Body of pancreas (tissue), 4 donors: ENCODE results near the gene RNF13. TPM values are rescaled to one million over a fixed set of nuclear protein-coding genes. Genes with fewer than 3 reads are reported as not detected.
"Not testable (repeated sequence)": the region's sequence is repeated elsewhere in the genome, so short reads cannot be mapped to it uniquely, and the experiment has no call there.

ENCODE experiments used
- ATAC-seq: fragments of 150-250 bp; one replicate; pipeline ENCODE4 v1.9.1; 2016
- DNase-seq, 4 donors: peaks; one replicate each; pipeline ENCODE4 v3.0.0-alpha.2; 2019
- H3K27ac ChIP-seq, 4 donors: fragments of 200-600 bp; sonication (generic); 1 replicate in 3 of 4; 2 replicates in 1 of 4; pipeline versions ENCODE4 v1.5.1 to v1.6.1; 2016 to 2019; ENCODE audit warnings: mild to moderate bottlenecking in 1 of 4, mixed read lengths in 1 of 4, moderate library complexity in 1 of 4
- H3K27me3 ChIP-seq, 2 donors: fragments of 200-600 bp; sonication (generic); one replicate each; pipeline ENCODE4 v1.6.0; 2016; ENCODE audit warnings: mild to moderate bottlenecking in 1 of 2
- H3K36me3 ChIP-seq, 2 donors: fragments of 200-600 bp; sonication (generic); replicated peaks in 1 of 2; 2 replicates each; pipeline ENCODE4 v1.5.1; 2016; ENCODE audit warnings: low read depth in 2 of 2; ENCODE audit not compliant: insufficient read depth in 1 of 2
- H3K4me1 ChIP-seq: fragments of 200-600 bp; sonication (generic); one replicate; pipeline ENCODE4 v1.6.0; 2016
- H3K4me3 ChIP-seq, 2 donors: fragments of 200-600 bp; sonication (generic); 1 replicate in 1 of 2; 2 replicates in 1 of 2; pipeline ENCODE4 v1.5.1; 2016 to 2019
- H3K9me3 ChIP-seq, 3 donors: fragments of 200-600 bp; sonication (generic); 1 replicate in 2 of 3; 2 replicates in 1 of 3; pipeline ENCODE4 v1.5.1; 2016
- POLR2A ChIP-seq, 3 donors: fragments of 450-650 bp; IDR thresholded peaks; one replicate each; pipeline ENCODE4 v1.6.1; 2016; ENCODE audit warnings: antibody characterized with exemption in 3 of 3, mild to moderate bottlenecking in 2 of 3
- WGBS, 2 donors: methylation state at CpG; one replicate each; pipeline ENCODE4 v1.1.5; 2017; 5-methylcytosine and 5-hydroxymethylcytosine counted together
- intact Hi-C: fragments of 100-400 bp; cut with DNase I; formaldehyde crosslinking; loops from one replicate; pipeline ENCODE4 v1.15.1; 2023
- total RNA-seq, 2 donors: library from RNA; depleted of rRNA; stranded (reverse); fragments of >200 nt; gene quantifications; one replicate each; pipeline ENCODE4 v1.1.0, GENCODE V29; 2016
- TF ChIP-seq, protein P1 (sequence below), 7 experiments: fragments of 450-650 bp in 4 of 7; fragments of 200-600 bp in 3 of 7; sonication (generic) in 3 of 7; IDR thresholded peaks; one replicate each; pipeline ENCODE4 v1.5.1; 2016 to 2019; ENCODE audit warnings: antibody characterized with exemption in 7 of 7

The RNF13 gene
- total RNA-seq, 2 donors from 2014 or later: 26.4 to 52.4 TPM

- Histone ChIP-seq H3K4me1 (peaks cover 49% of the 10 kb centered on the region), H3K4me3 (no peak overlapping the region), H3K27me3 (no peaks in the 10 kb centered on the region), H3K36me3 (no peaks in the 10 kb centered on the region), H3K27ac (peak overlapping the region in 1 of 4 donors; percentile 49), H3K9me3 (no peaks in the 10 kb centered on the region)
- TF ChIP-seq, protein P1, sequence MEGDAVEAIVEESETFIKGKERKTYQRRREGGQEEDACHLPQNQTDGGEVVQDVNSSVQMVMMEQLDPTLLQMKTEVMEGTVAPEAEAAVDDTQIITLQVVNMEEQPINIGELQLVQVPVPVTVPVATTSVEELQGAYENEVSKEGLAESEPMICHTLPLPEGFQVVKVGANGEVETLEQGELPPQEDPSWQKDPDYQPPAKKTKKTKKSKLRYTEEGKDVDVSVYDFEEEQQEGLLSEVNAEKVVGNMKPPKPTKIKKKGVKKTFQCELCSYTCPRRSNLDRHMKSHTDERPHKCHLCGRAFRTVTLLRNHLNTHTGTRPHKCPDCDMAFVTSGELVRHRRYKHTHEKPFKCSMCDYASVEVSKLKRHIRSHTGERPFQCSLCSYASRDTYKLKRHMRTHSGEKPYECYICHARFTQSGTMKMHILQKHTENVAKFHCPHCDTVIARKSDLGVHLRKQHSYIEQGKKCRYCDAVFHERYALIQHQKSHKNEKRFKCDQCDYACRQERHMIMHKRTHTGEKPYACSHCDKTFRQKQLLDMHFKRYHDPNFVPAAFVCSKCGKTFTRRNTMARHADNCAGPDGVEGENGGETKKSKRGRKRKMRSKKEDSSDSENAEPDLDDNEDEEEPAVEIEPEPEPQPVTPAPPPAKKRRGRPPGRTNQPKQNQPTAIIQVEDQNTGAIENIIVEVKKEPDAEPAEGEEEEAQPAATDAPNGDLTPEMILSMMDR (IDR thresholded peaks at IDR 0.05): no peak
- TF ChIP-seq POLR2A (IDR thresholded peaks at IDR 0.05): peak in 1 of 3 donors; percentile 15
- WGBS, 2 donors: 52 to 57% methylated on average over 2 of the region's 2 CpGs
- intact Hi-C loops: no loop called here
- ATAC-seq: no peak
- DNase-seq: peak in 1 of 4 donors; percentile 17
Measured at GRCh38 chr3:149816986-149817385, 4.0 kb downstream of the RNF13 start.

GRCh38 chr3:149819432-149819831 is 6.4 kb downstream of the RNF13 start:
- H3K4me3 ChIP-seq: no peak overlapping the region
- 60 to 83% methylated on average over 1 of the region's 1 CpG for WGBS, 2 donors
- no peaks in the 10 kb centered on the region for H3K36me3 ChIP-seq
- ATAC-seq (no peak), DNase-seq (no peak)
- H3K27ac ChIP-seq: no peak overlapping the region
- H3K27me3 ChIP-seq: no peaks in the 10 kb centered on the region
- H3K9me3 ChIP-seq: no peaks in the 10 kb centered on the region
- no peak for TF ChIP-seq POLR2A (IDR thresholded peaks at IDR 0.05)
- TF ChIP-seq, protein P1 (IDR thresholded peaks at IDR 0.05): no peak
- intact Hi-C loops: no loop called here
- peaks cover 40% of the 10 kb centered on the region for H3K4me1 ChIP-seq

GRCh38 chr3:149820183-149820582 is 7.2 kb downstream of the RNF13 start:
- H3K27me3 ChIP-seq: no peaks in the 10 kb centered on the region
- no peak for DNase-seq
- H3K9me3 ChIP-seq: no peaks in the 10 kb centered on the region
- intact Hi-C loops: no loop called here
- H3K36me3 ChIP-seq: no peaks in the 10 kb centered on the region
- WGBS, 2 donors: 41 to 56% methylated on average over 4 of the region's 4 CpGs
- no peak for ATAC-seq
- no peak overlapping the region for H3K4me3 ChIP-seq
- TF ChIP-seq, protein P1 (IDR thresholded peaks at IDR 0.05): no peak
- no peak for TF ChIP-seq POLR2A (IDR thresholded peaks at IDR 0.05)
- H3K27ac ChIP-seq: no peak overlapping the region
- peaks cover 32% of the 10 kb centered on the region for H3K4me1 ChIP-seq

DNA sequence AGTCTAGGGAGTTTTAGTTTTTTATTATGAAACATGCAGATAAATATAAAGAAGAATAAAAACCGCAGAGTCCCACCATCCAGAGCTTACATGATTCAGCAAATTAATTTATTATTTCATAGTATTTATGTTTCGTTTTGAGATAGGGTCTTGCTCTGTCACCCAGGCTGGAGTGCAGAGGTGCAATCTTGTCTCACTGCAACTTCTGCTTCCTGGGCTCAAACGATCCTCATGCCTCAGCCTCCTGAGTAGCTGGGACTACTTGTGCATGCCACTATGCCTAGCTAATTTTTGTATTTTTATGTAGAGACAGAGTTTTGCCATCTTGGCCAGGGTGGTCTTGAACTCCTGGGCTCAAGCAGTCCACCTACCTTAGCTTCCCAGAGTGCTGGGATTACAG is 13.6 kb downstream of the RNF13 start:
- no peak for DNase-seq
- no peaks in the 10 kb centered on the region for H3K4me1 ChIP-seq
- H3K36me3 ChIP-seq: no peaks in the 10 kb centered on the region
- no peak overlapping the region for H3K4me3 ChIP-seq
- ATAC-seq: no peak
- no peaks in the 10 kb centered on the region for H3K27me3 ChIP-seq
- intact Hi-C loops: no loop called here
- H3K27ac ChIP-seq: no peak overlapping the region
- WGBS, 2 donors: 75 to 92% methylated on average over 3 of the region's 3 CpGs
- peaks cover 0 to 8% (median 0%) of the 10 kb centered on the region in 3 donors for H3K9me3 ChIP-seq
- TF ChIP-seq POLR2A (IDR thresholded peaks at IDR 0.05): no peak
- TF ChIP-seq, protein P1 (IDR thresholded peaks at IDR 0.05): no peak

DNA sequence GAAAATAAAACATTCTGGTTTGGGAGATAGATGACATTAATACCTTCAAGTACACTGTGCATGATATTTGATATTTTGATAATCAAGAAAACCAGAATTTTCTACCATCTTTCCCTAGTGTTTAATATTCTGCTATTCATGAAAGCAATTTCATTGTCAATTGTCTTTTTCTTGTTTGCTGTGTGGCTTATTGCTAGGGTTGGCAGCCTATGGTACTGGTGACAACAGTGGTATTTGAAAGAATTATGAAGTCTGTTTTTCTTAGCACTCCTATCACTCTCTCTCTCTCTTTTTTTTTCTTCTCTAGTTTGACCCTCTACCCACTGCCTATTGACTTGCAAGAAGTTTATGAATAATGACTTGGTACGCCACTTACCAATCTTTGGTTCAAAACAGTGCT is 15.4 kb downstream of the RNF13 start:
- Histone ChIP-seq H3K27me3 (no peaks in the 10 kb centered on the region), H3K27ac (no peak overlapping the region), H3K36me3 (no peaks in the 10 kb centered on the region), H3K4me1 (no peaks in the 10 kb centered on the region), H3K9me3 (peaks cover 0 to 12% (median 0%) of the 10 kb centered on the region in 3 donors), H3K4me3 (no peak overlapping the region)
- ATAC-seq (no peak), DNase-seq (no peak)
- 52 to 90% methylated on average over 1 of the region's 1 CpG for WGBS, 2 donors
- no peak for TF ChIP-seq POLR2A (IDR thresholded peaks at IDR 0.05)
- TF ChIP-seq, protein P1 (IDR thresholded peaks at IDR 0.05): no peak
- intact Hi-C loops: no loop called here

- 86 to 98% methylated on average over 4 of the region's 4 CpGs for WGBS, 2 donors
- intact Hi-C loops, ATAC-seq: not testable (repeated sequence)
Measured at GRCh38 chr3:149829631-149830030, 16.6 kb downstream of the RNF13 start.

More at GRCh38 chr3:149829631-149830030, 16.6 kb downstream of the RNF13 start:
- not testable (repeated sequence) for H3K4me3 ChIP-seq, H3K27ac ChIP-seq, H3K4me1 ChIP-seq, H3K36me3 ChIP-seq, H3K27me3 ChIP-seq, DNase-seq
- H3K9me3 ChIP-seq: peaks cover 0 to 22% (median 0%) of the 10 kb centered on the region in 3 donors
